MCF 10A (cell line): ENCODE measurements around the gene ZNF536. TPM values are rescaled to one million over a fixed set of nuclear protein-coding genes. Genes with fewer than 3 reads are reported as not detected.
"Not testable (repeated sequence)": the region's sequence is repeated elsewhere in the genome, so short reads cannot be mapped to it uniquely, and the experiment has no call there.

ENCODE experiments used
- BruUV-seq: library from RNA; stranded (reverse); fragments of 400-500 nt; replicated peaks from 2 replicates; lab custom pipeline; 2021; lab: Mats Ljungman, UMichigan
- CTCF ChIA-PET: fragments of 300-600 bp; sonication (Branson Sonifier 250); formaldehyde crosslinking; extraction: SDS; loops from one replicate; lab custom pipeline; 2021; ENCODE audit warnings: antibody characterized with exemption, inconsistent platforms; lab: Yijun Ruan, JAX
- POLR2A ChIA-PET: fragments of 300-600, 350-650 bp; sonication (Branson Sonifier 250); formaldehyde crosslinking; extraction: SDS; loops from one replicate; lab custom pipeline; 2020; ENCODE audit warnings: antibody characterized with exemption, inconsistent platforms; lab: Yijun Ruan, JAX
- DNase-seq: peaks from one replicate; pipeline ENCODE4 v3.0.0-alpha.2; 2018; ENCODE audit not compliant: unreplicated experiment
- H3K27ac Mint-ChIP-seq: one replicate; pipeline ENCODE4 v1.8.0; 2022; ENCODE audit warnings: mild to moderate bottlenecking, low read depth, mixed read lengths; ENCODE audit not compliant: unreplicated experiment
- H3K27me3 Mint-ChIP-seq: one replicate; pipeline ENCODE4 v1.8.0; 2022; ENCODE audit warnings: mixed read lengths; ENCODE audit not compliant: insufficient read depth, unreplicated experiment
- H3K36me3 Mint-ChIP-seq: one replicate; pipeline ENCODE4 v1.8.0; 2022; ENCODE audit warnings: mild to moderate bottlenecking, moderate library complexity, mixed read lengths; ENCODE audit not compliant: insufficient read depth, unreplicated experiment
- H3K4me1 Mint-ChIP-seq: one replicate; pipeline ENCODE4 v1.8.0; 2022; ENCODE audit warnings: mixed read lengths; ENCODE audit not compliant: insufficient read depth, unreplicated experiment
- H3K4me3 Mint-ChIP-seq: one replicate; pipeline ENCODE4 v1.8.0; 2022; ENCODE audit warnings: mild to moderate bottlenecking, moderate library complexity, mixed read lengths; ENCODE audit not compliant: unreplicated experiment
- H3K9me3 Mint-ChIP-seq: one replicate; pipeline ENCODE4 v1.8.0; 2022; ENCODE audit warnings: mixed read lengths; ENCODE audit not compliant: unreplicated experiment
- CTCF ChIP-seq: fragments of 200-600 bp; IDR thresholded peaks from one replicate; pipeline ENCODE4 v1.8.0; 2022; ENCODE audit warnings: antibody characterized with exemption, mild to moderate bottlenecking; ENCODE audit not compliant: unreplicated experiment
- intact Hi-C: fragments of 100-400 bp; cut with micrococcal nuclease; formaldehyde crosslinking; loops from 2 replicates; pipeline ENCODE4 v1.14.1; 2022
- total RNA-seq: library from RNA; stranded (reverse); gene quantifications from 2 replicates; pipeline ENCODE4 v1.2.3, GENCODE V29; 2022

Gene ZNF536
- total RNA-seq, 1 experiment from 2014 or later, result not detected

GRCh38 chr19:30488191-30488590, 116.0 kb downstream of the ZNF536 start:
- no peak for DNase-seq
- intact Hi-C loops, result no loop called here
- H3K36me3 Mint-ChIP-seq, result no peaks in the 10 kb centered on the region
- ChIA-PET POLR2A (no interaction called here), CTCF (no interaction called here)
- no peak for TF ChIP-seq CTCF
- no peaks in the 10 kb centered on the region for H3K27me3 Mint-ChIP-seq
- no peaks in the 10 kb centered on the region for H3K4me1 Mint-ChIP-seq
- peaks cover 23% of the 10 kb centered on the region for H3K9me3 Mint-ChIP-seq
- H3K27ac Mint-ChIP-seq, result no peak overlapping the region
- H3K4me3 Mint-ChIP-seq, result no peak overlapping the region
- no TSS peak for BruUV-seq

- ChIA-PET CTCF (no interaction called here), POLR2A (no interaction called here)
- no peak for TF ChIP-seq CTCF
- Mint-ChIP-seq H3K9me3 (peaks cover 15% of the 10 kb centered on the region), H3K4me1 (no peaks in the 10 kb centered on the region), H3K27ac (no peak overlapping the region), H3K4me3 (no peak overlapping the region), H3K36me3 (no peaks in the 10 kb centered on the region), H3K27me3 (no peaks in the 10 kb centered on the region)
- BruUV-seq, result no TSS peak
- intact Hi-C loops, result no loop called here
- DNase-seq, result no peak
These were observed 118.6 kb downstream of the ZNF536 start for GRCh38 chr19:30490760-30491159.

- CTCF ChIA-PET, result no interaction called here
- intact Hi-C loops, result no loop called here
- Mint-ChIP-seq H3K4me1 (no peaks in the 10 kb centered on the region), H3K4me3 (no peak overlapping the region), H3K27ac (no peak overlapping the region), H3K27me3 (no peaks in the 10 kb centered on the region), H3K9me3 (peaks cover 17% of the 10 kb centered on the region), H3K36me3 (no peaks in the 10 kb centered on the region)
- POLR2A ChIA-PET, result no interaction called here
- no peak for TF ChIP-seq CTCF
- no peak for DNase-seq
- BruUV-seq, result no TSS peak
These were observed 120.5 kb downstream of the ZNF536 start for GRCh38 chr19:30492586-30493270.

GRCh38 chr19:30497034-30497433, 124.8 kb downstream of the ZNF536 start:
- intact Hi-C loops, result no loop called here
- Mint-ChIP-seq H3K36me3 (no peaks in the 10 kb centered on the region), H3K27me3 (no peaks in the 10 kb centered on the region), H3K4me3 (no peak overlapping the region), H3K27ac (no peak overlapping the region), H3K9me3 (peaks cover 11% of the 10 kb centered on the region), H3K4me1 (no peaks in the 10 kb centered on the region)
- CTCF ChIA-PET, result no interaction called here
- no TSS peak for BruUV-seq
- DNase-seq, result no peak
- TF ChIP-seq CTCF, result no peak
- POLR2A ChIA-PET, result no interaction called here

- H3K36me3 Mint-ChIP-seq, H3K27ac Mint-ChIP-seq, DNase-seq, POLR2A ChIA-PET, intact Hi-C loops, H3K27me3 Mint-ChIP-seq, H3K4me1 Mint-ChIP-seq, BruUV-seq, H3K4me3 Mint-ChIP-seq: not testable (repeated sequence)
- CTCF ChIA-PET, result interaction anchor here (0.7 kb wide), 1 partner anchor 1664 kb away, joined by 4 read pairs; no protein-coding TSS in a partner anchor
- peaks cover 19% of the 10 kb centered on the region for H3K9me3 Mint-ChIP-seq
These were observed 125.9 kb downstream of the ZNF536 start for GRCh38 chr19:30498085-30498484.
